LNCaP clone FGC (cell line): ENCODE results near the gene LAMA2.

Experiments
- DNase-seq: peaks from one replicate; pipeline ENCODE4 v3.0.0-alpha.2; 2011; ENCODE audit warnings: low read depth
- H3K4me3 ChIP-seq: 2 replicates; pipeline ENCODE4 v1.5.1; 2011; ENCODE audit warnings: mild to moderate bottlenecking, low read depth, low read length, control low read depth
- TF ChIP-seq, protein P1 (sequence below): IDR thresholded peaks from 2 replicates; pipeline ENCODE4 v1.5.1; 2012; ENCODE audit warnings: mild to moderate bottlenecking; ENCODE audit not compliant: control insufficient read depth, insufficient read depth; ENCODE audit errors: extremely low read depth

The LAMA2 gene

DNA sequence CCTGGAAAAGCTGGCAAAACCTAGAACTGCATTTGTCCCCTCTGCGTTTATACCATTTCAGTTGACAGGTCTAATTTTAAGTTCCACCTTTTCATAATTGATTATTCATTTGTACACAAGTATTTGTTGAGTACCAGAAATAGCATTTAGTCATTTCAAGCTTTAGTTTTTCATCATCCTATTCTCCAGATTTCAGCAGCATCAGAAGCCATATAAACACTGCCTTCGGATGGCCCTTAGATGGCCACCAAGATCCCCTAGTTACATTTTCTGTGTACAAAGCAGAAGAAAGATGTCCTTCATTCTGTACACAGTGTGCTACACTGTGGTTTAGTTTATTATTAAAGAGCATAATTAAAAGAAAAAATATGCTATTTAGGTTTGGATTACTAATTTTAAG is 131.4 kb downstream of the LAMA2 start:
- TF ChIP-seq, protein P1, sequence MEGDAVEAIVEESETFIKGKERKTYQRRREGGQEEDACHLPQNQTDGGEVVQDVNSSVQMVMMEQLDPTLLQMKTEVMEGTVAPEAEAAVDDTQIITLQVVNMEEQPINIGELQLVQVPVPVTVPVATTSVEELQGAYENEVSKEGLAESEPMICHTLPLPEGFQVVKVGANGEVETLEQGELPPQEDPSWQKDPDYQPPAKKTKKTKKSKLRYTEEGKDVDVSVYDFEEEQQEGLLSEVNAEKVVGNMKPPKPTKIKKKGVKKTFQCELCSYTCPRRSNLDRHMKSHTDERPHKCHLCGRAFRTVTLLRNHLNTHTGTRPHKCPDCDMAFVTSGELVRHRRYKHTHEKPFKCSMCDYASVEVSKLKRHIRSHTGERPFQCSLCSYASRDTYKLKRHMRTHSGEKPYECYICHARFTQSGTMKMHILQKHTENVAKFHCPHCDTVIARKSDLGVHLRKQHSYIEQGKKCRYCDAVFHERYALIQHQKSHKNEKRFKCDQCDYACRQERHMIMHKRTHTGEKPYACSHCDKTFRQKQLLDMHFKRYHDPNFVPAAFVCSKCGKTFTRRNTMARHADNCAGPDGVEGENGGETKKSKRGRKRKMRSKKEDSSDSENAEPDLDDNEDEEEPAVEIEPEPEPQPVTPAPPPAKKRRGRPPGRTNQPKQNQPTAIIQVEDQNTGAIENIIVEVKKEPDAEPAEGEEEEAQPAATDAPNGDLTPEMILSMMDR = no peak
- DNase-seq = no peak
- H3K4me3 ChIP-seq = no peak overlapping the region

DNA sequence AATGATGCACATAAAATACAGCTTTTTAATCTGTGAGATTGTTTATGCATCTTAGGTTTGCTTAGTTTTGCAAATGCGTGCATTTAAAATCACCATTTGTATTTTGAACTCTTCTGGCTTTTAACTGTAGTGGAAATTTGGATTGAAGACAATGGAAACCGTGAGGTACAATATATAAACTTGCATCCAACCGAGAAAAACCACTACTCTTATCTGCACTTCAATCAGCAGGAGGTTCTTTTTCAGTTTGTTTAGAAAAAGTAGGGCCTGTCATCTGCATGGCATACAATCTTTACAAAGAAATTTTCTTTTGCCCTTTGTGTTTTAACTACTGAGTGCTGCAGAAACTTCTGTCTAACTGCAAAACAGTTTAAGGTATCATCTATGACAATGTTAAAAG is 132.8 kb downstream of the LAMA2 start:
- DNase-seq = no peak
- TF ChIP-seq, protein P1 = no peak
- H3K4me3 ChIP-seq = no peak overlapping the region

DNA sequence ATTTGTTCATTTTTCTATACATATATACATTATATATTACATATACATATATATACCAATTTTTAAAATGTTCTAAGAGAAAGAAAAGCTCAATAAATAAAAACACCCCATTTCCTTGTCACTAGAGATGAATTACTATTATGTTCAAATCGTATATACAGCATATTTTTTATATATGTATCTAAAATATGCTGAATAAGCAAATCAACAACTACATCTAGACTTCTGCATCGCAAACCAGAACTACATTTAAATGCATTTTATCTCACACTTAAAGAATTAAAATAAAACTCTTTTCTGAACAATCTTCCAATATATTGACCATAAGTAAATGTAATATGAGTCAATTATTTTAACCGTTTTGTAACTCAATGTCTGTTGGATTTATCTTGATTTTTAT is 133.9 kb downstream of the LAMA2 start:
- no peak overlapping the region for H3K4me3 ChIP-seq
- DNase-seq = no peak
- TF ChIP-seq, protein P1 = no peak

DNA sequence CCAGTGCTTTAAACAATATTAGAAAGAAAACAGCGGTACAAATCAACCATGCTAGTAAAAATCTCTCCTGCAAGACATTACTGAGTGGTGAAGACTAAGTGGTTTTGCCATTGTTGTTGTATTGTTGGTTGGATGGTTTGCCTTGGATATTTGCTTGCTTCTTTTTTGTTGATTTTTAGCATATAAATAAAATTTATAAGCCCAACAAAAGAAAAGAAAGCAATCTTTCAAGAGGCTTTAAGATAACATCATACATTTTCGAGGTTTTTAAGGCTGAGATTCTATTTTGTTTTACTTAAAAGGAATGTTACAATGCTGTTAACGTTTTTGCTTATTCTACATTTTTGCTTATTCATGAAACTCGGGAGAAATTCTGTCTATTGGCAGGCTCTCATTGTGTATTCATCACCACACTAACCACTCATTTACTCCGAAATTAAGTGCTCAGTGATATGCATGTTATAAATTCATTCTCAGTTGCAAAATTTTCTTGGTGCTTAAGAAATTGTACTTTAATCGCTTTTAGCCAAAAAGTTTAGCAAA is 139.1 kb downstream of the LAMA2 start:
- TF ChIP-seq, protein P1 = no peak
- DNase-seq = no peak
- no peak overlapping the region for H3K4me3 ChIP-seq

DNA sequence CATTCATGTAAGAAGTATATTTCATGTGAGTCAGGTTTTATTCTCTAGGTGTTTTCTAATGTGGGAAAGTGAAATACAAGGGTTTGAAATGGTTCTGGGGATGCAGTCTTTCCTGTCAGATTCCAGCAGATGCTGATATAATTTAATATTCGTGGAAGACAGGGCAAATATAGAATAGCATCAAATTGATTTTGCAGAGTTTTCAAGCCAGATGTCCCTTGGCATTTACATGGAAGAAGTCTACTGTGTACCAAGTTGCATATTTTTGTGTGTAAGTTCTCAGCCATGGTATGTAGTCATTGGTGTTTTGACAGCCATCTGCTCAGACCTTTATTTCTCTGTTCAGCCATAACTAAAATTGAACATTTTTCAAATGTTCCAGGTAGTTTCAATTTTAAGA is 143.7 kb downstream of the LAMA2 start:
- no peak overlapping the region for H3K4me3 ChIP-seq
- no peak for DNase-seq
- TF ChIP-seq, protein P1 = no peak

DNA sequence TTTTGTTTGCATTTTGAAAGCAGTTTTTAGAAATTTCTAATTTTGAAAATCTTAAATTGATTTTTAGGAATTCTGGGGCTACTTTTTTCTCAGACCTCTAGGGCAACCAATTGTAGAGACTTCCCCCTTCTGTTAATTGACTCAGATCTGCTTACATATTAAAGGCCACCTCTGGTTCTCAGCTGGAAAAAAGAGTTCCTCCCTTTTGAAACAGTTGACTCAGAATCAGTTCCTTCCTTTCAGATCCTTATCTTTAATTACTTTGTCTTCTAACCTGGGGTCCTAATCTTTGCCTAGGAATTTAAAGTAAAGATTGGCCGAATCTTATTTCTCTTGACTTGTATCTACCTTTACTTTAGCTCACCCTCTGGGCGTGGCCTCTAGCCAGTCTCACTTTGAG is 146.8 kb downstream of the LAMA2 start:
- no peak for DNase-seq
- no peak overlapping the region for H3K4me3 ChIP-seq
- TF ChIP-seq, protein P1 = no peak

DNA sequence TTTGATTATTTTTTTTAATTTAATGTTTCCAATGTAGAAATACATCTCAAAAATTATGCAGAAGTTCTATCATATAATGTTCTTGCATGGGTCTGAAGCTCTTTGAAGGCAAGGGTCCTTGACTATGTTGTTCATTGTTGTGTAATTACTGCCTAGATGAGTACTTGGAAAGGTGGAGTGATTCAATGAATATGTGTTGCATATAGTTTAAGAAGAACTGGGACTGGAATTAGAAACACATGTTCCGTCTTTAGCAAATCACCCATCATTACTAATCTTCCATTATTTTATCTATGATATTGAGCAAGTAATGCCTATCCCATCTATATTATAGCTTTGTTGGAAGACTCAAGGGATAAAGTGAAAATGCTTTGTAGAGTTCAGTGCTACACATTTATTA is 147.3 kb downstream of the LAMA2 start:
- H3K4me3 ChIP-seq = no peak overlapping the region
- no peak for DNase-seq
- TF ChIP-seq, protein P1 = no peak
